ENCODE data around the gene CIAO2A.

GRCh38 chr15:64046421-64047153, 47.1 kb downstream of the CIAO2A start, which contains the start of gene DAPK2:
- peak; percentile 80 for TF ChIP-seq CTCF (IDR thresholded peaks at IDR 0.05)
- TF ChIP-seq EZH2phosphoT487 (IDR thresholded peaks at IDR 0.05) = no peak
- no peak for TF ChIP-seq EZH2 (IDR thresholded peaks at IDR 0.05)
